Gastrocnemius medialis (tissue), 4 donors: ENCODE measurements around the gene HOATZ.

Experiments
- CTCF ChIP-seq, 5 experiments: fragments of 450-650 bp in 3 of 5; fragments of 200-600 bp in 2 of 5; sonication (generic) in 2 of 5; IDR thresholded peaks in 4 of 5; conservative IDR thresholded peaks in 1 of 5; 1 replicate in 4 of 5; 2 replicates in 1 of 5; pipeline ENCODE4 v1.5.1; 2016 to 2019; ENCODE audit warnings: antibody characterized with exemption in 5 of 5, mild to moderate bottlenecking in 3 of 5, moderate library complexity in 3 of 5
- POLR2A ChIP-seq, 2 donors: fragments of 450-650 bp; IDR thresholded peaks; one replicate each; pipeline ENCODE4 v1.6.1; 2017; ENCODE audit warnings: antibody characterized with exemption in 2 of 2, mild to moderate bottlenecking in 2 of 2, moderate library complexity in 2 of 2

GRCh38 chr11:111530091-111530490 is 15.5 kb downstream of the HOATZ start:
- no peak for TF ChIP-seq CTCF (IDR thresholded peaks at IDR 0.05 in 4 of 5, conservative IDR thresholded peaks at IDR 0.05 in 1 of 5)
- no peak for TF ChIP-seq POLR2A (IDR thresholded peaks at IDR 0.05)
